HEK293 (cell line): ENCODE measurements around the gene ENAH.

ENCODE experiments used
- CTCF ChIA-PET: fragments of 350-600 bp; formaldehyde crosslinking; extraction: SDS; loops from one replicate; lab custom pipeline; 2021; ENCODE audit warnings: antibody characterized with exemption; lab: Yijun Ruan, JAX
- POLR2A ChIA-PET: fragments of 300-600 bp; formaldehyde crosslinking; extraction: SDS; loops from one replicate; lab custom pipeline; 2020; ENCODE audit warnings: antibody characterized with exemption, inconsistent platforms; lab: Yijun Ruan, JAX
- H3K27ac ChIP-seq: fragments of 200-500 bp; sonication (Bioruptor generic); 2 replicates; pipeline ENCODE4 v1.5.1; 2014; ENCODE audit warnings: low read depth, low read length, control low read depth, inconsistent platforms; ENCODE audit errors: extremely low read depth
- H3K36me3 ChIP-seq, 2 experiments: fragments of 200-500 bp in 1 of 2; sonication (Bioruptor generic) in 1 of 2; 1 replicate in 1 of 2; 2 replicates in 1 of 2; pipeline ENCODE4 v1.5.1; 2014 to 2017; ENCODE audit warnings: inconsistent platforms in 2 of 2, low read length in 2 of 2; ENCODE audit not compliant: control insufficient read depth in 2 of 2, insufficient read depth in 1 of 2
- H3K4me1 ChIP-seq: fragments of 200-500 bp; sonication (Bioruptor generic); 2 replicates; pipeline ENCODE4 v1.5.1; 2014; ENCODE audit warnings: mild to moderate bottlenecking, low read length, inconsistent platforms; ENCODE audit not compliant: control insufficient read depth, insufficient read depth
- H3K4me3 ChIP-seq: 2 replicates; pipeline ENCODE4 v1.5.1; 2011; ENCODE audit warnings: low read depth, mild to moderate bottlenecking, control low read depth, low read length, moderate library complexity
- H3K9me3 ChIP-seq: fragments of 200-500 bp; sonication (Bioruptor generic); 2 replicates; pipeline ENCODE4 v1.5.1; 2014; ENCODE audit warnings: low read depth, low read length, inconsistent platforms; ENCODE audit not compliant: control insufficient read depth, insufficient read depth
- BCL11A ChIP-seq: fragments of 450-650 bp; formaldehyde crosslinking; IDR thresholded peaks from 2 replicates; pipeline ENCODE4 v1.5.1; 2016; ENCODE audit warnings: low read depth, missing biosample characterization, missing genetic modification characterization
- HOXC10 ChIP-seq: sonication (generic); formaldehyde crosslinking; IDR thresholded peaks from 2 replicates; pipeline ENCODE4 v1.8.1; 2023; ENCODE audit warnings: mild to moderate bottlenecking, missing genetic modification reagents
- ZBTB1 ChIP-seq: fragments of 450-650 bp; formaldehyde crosslinking; IDR thresholded peaks from 2 replicates; pipeline ENCODE4 v1.5.1; 2016; ENCODE audit warnings: missing biosample characterization, missing genetic modification characterization
- ZNF133 ChIP-seq: fragments of 450-650 bp; formaldehyde crosslinking; IDR thresholded peaks from 2 replicates; pipeline ENCODE4 v1.5.1; 2016; ENCODE audit warnings: missing biosample characterization, missing genetic modification characterization
- ZNF341 ChIP-seq: fragments of 450-650 bp; formaldehyde crosslinking; IDR thresholded peaks from 2 replicates; pipeline ENCODE4; 2016; ENCODE audit warnings: low read depth, missing biosample characterization, missing genetic modification characterization
- ZNF433 ChIP-seq: fragments of 450-650 bp; formaldehyde crosslinking; IDR thresholded peaks from 2 replicates; pipeline ENCODE4 v1.5.1; 2016; ENCODE audit warnings: missing biosample characterization, missing genetic modification characterization, low read depth
- ZNF514 ChIP-seq: fragments of 450-650 bp; formaldehyde crosslinking; IDR thresholded peaks from 2 replicates; pipeline ENCODE4 v1.5.1; 2016; ENCODE audit warnings: missing biosample characterization, missing genetic modification characterization
- ZNF548 ChIP-seq: fragments of 450-650 bp; formaldehyde crosslinking; IDR thresholded peaks from 2 replicates; pipeline ENCODE4 v1.5.1; 2016; ENCODE audit warnings: missing biosample characterization, missing genetic modification characterization
- ZNF677 ChIP-seq: fragments of 450-650 bp; IDR thresholded peaks from 2 replicates; pipeline ENCODE4 v1.5.0; 2018; ENCODE audit warnings: missing biosample characterization, mild to moderate bottlenecking, missing genetic modification characterization, moderate library complexity
- ZNF768 ChIP-seq: fragments of 450-650 bp; formaldehyde crosslinking; IDR thresholded peaks from 2 replicates; pipeline ENCODE4 v1.5.1; 2018; ENCODE audit warnings: missing biosample characterization, mild to moderate bottlenecking, missing genetic modification characterization
- ZNF785 ChIP-seq: fragments of 450-650 bp; formaldehyde crosslinking; IDR thresholded peaks from 2 replicates; pipeline ENCODE4 v1.5.1; 2016; ENCODE audit warnings: missing biosample characterization, missing genetic modification characterization
- ZNF837 ChIP-seq: fragments of 450-650 bp; formaldehyde crosslinking; IDR thresholded peaks from 2 replicates; pipeline ENCODE4 v1.5.1; 2016; ENCODE audit warnings: missing biosample characterization, missing genetic modification characterization
- ZSCAN16 ChIP-seq: fragments of 450-650 bp; formaldehyde crosslinking; IDR thresholded peaks from 2 replicates; pipeline ENCODE4 v1.5.1; 2016; ENCODE audit warnings: missing biosample characterization, missing genetic modification characterization
- TF ChIP-seq, protein P1 (sequence below): fragments of 450-650 bp; formaldehyde crosslinking; IDR thresholded peaks from 2 replicates; pipeline ENCODE4 v1.5.1; 2016; ENCODE audit warnings: missing biosample characterization, missing genetic modification characterization
- TF ChIP-seq, protein P2 (sequence below): fragments of 450-650 bp; formaldehyde crosslinking; IDR thresholded peaks from 2 replicates; pipeline ENCODE4; 2016; ENCODE audit warnings: missing biosample characterization, missing genetic modification characterization
- TF ChIP-seq, protein P3 (sequence below): fragments of 450-650 bp; formaldehyde crosslinking; IDR thresholded peaks from 2 replicates; pipeline ENCODE4 v1.5.1; 2016; ENCODE audit warnings: missing biosample characterization, missing genetic modification characterization
- TF ChIP-seq, protein P4 (sequence below): fragments of 450-650 bp; formaldehyde crosslinking; IDR thresholded peaks from 2 replicates; pipeline ENCODE4 v1.5.1; 2016; ENCODE audit warnings: missing biosample characterization, missing genetic modification characterization

Gene ENAH

DNA sequence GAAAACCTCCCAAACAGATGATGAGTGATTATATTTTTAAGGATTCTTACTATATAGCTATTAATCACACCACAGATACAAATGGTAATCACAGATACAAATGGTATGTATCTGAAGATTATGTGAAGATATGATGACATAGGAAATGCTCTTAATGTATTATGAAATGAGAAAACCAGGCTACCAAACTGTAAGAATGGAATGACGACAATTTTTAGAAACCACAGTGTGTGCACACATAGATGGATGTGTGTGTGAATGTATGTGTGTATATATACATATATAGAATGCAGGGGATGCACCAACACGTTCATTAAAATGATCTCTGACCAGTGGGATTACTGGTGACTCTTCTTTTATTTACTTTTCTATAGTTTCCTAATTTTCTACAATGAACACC, 21.5 kb upstream of the ENAH start:
- ChIA-PET POLR2A (interaction anchor here (1.6 kb wide), 1 partner anchor 19 kb away, joined by 7 read pairs; no protein-coding TSS in a partner anchor), CTCF (interaction anchor here (0.7 to 1.0 kb wide), 3 partner anchors 15 to 56 kb away, joined by 3 to 5 read pairs (median 3); no protein-coding TSS in a partner anchor)
- TF ChIP-seq HOXC10 (CRISPR knock-in tag) (no peak), ZNF837 (no peak), ZNF133 (tag by site-specific recombination) (no peak), BCL11A (tag by site-specific recombination) (no peak), ZNF785 (tag by site-specific recombination) (no peak), ZBTB1 (no peak), ZSCAN16 (tag by site-specific recombination) (no peak), ZNF514 (tag by site-specific recombination) (no peak), ZNF768 (tag by site-specific recombination) (no peak), ZNF433 (no peak)
- TF ChIP-seq, protein P1, sequence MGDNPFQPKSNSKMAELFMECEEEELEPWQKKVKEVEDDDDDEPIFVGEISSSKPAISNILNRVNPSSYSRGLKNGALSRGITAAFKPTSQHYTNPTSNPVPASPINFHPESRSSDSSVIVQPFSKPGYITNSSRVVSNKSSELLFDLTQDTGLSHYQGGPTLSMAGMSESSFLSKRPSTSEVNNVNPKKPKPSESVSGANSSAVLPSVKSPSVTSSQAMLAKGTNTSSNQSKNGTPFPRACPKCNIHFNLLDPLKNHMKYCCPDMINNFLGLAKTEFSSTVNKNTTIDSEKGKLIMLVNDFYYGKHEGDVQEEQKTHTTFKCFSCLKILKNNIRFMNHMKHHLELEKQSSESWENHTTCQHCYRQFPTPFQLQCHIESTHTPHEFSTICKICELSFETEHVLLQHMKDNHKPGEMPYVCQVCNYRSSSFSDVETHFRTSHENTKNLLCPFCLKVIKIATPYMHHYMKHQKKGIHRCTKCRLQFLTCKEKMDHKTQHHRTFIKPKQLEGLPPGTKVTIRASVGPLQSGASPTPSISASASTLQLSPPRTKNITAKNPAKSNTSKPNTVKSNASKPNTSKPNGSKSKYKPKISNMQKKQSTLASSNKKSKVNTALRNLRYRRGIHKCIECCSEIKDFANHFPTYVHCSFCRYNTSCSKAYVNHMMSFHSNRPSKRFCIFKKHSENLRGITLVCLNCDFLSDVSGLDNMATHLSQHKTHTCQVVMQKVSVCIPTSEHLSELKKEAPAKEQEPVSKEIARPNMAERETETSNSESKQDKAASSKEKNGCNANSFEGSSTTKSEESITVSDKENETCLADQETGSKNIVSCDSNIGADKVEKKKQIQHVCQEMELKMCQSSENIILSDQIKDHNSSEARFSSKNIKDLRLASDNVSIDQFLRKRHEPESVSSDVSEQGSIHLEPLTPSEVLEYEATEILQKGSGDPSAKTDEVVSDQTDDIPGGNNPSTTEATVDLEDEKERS = no peak
- TF ChIP-seq, protein P2, sequence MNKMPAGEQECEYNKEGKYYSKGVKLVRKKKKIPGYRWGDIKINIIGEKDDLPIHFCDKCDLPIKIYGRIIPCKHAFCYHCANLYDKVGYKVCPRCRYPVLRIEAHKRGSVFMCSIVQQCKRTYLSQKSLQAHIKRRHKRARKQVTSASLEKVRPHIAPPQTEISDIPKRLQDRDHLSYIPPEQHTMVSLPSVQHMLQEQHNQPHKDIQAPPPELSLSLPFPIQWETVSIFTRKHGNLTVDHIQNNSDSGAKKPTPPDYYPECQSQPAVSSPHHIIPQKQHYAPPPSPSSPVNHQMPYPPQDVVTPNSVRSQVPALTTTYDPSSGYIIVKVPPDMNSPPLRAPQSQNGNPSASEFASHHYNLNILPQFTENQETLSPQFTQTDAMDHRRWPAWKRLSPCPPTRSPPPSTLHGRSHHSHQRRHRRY (tag by site-specific recombination) = no peak
- TF ChIP-seq, protein P3, sequence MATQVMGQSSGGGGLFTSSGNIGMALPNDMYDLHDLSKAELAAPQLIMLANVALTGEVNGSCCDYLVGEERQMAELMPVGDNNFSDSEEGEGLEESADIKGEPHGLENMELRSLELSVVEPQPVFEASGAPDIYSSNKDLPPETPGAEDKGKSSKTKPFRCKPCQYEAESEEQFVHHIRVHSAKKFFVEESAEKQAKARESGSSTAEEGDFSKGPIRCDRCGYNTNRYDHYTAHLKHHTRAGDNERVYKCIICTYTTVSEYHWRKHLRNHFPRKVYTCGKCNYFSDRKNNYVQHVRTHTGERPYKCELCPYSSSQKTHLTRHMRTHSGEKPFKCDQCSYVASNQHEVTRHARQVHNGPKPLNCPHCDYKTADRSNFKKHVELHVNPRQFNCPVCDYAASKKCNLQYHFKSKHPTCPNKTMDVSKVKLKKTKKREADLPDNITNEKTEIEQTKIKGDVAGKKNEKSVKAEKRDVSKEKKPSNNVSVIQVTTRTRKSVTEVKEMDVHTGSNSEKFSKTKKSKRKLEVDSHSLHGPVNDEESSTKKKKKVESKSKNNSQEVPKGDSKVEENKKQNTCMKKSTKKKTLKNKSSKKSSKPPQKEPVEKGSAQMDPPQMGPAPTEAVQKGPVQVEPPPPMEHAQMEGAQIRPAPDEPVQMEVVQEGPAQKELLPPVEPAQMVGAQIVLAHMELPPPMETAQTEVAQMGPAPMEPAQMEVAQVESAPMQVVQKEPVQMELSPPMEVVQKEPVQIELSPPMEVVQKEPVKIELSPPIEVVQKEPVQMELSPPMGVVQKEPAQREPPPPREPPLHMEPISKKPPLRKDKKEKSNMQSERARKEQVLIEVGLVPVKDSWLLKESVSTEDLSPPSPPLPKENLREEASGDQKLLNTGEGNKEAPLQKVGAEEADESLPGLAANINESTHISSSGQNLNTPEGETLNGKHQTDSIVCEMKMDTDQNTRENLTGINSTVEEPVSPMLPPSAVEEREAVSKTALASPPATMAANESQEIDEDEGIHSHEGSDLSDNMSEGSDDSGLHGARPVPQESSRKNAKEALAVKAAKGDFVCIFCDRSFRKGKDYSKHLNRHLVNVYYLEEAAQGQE (tag by site-specific recombination) = no peak
- TF ChIP-seq, protein P4, sequence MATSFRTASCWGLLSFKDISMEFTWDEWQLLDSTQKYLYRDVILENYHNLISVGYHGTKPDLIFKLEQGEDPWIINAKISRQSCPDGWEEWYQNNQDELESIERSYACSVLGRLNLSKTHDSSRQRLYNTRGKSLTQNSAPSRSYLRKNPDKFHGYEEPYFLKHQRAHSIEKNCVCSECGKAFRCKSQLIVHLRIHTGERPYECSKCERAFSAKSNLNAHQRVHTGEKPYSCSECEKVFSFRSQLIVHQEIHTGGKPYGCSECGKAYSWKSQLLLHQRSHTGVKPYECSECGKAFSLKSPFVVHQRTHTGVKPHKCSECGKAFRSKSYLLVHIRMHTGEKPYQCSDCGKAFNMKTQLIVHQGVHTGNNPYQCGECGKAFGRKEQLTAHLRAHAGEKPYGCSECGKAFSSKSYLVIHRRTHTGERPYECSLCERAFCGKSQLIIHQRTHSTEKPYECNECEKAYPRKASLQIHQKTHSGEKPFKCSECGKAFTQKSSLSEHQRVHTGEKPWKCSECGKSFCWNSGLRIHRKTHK (tag by site-specific recombination) = no peak
- Histone ChIP-seq H3K4me1 (no peaks in the 10 kb centered on the region), H3K27ac (no peak overlapping the region), H3K4me3 (no peak overlapping the region), H3K36me3 (no peaks in the 10 kb centered on the region), H3K9me3 (no peaks in the 10 kb centered on the region)

DNA sequence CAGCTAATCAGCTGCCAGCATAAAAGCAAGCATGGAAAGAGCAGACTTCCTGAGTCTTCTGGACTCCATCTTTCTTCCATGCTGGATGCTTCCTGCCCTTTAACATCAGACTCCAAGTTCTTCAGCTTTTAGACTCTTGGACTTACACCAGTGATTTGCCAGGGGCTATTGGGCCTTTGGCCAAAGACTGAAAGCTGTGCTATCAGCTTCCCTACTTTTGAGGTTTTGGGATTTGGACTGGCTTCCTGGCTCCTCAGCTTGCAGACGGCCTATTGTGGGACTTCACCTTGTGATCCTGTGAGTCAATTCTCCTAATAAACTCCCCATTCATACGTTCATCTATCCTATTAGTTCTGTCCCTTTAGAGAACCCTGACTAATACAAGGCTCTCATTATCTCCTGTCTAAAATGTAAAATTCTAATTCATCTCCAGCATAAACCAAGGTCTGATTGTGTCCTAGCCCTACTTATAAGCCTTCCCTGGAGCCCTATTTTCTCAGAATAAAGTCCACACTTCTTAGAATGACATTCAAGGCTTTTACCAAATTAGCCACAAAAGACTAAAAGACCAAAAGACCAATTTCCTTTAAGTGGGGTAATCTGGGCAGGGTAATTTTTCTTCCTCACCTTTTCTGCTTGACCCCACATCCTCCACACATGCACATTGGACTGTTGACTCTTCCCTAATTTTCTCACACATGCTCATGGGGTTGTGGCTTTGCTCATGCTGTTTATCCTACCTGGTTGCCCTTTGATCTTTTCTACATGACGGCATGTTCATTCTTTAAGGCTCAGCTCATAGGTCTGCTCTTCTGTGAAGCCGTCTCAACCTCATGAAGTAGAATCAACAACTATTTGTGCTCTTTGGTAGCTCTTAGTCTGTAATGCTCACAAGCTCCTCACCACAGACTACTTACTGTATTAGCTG, 18.1 kb upstream of the ENAH start:
- H3K9me3 ChIP-seq = no peaks in the 10 kb centered on the region
- no peak overlapping the region for H3K27ac ChIP-seq
- CTCF ChIA-PET = interaction anchor here (0.8 to 2.2 kb wide), 4 partner anchors 15 to 96 kb away, joined by 3 to 5 read pairs (median 3); no protein-coding TSS in a partner anchor
- TF ChIP-seq ZNF837 (no peak), ZNF341 (tag by site-specific recombination) (peak; percentile 30; the same call in 1 of the 2 replicates), ZNF548 (tag by site-specific recombination) (no peak), ZNF677 (tag by site-specific recombination) (no peak), ZBTB1 (no peak)
- H3K4me1 ChIP-seq = no peaks in the 10 kb centered on the region
- POLR2A ChIA-PET = interaction anchor here (0.6 to 1.6 kb wide), 9 partner anchors 9 to 328 kb away, joined by 3 to 6 read pairs (median 4); partner anchors contain the start of genes ENAH and SDE2
- no peak overlapping the region for H3K4me3 ChIP-seq
- H3K36me3 ChIP-seq = no peaks in the 10 kb centered on the region
